T-helper 1 cell treated with Interleukin-12 subunit alpha and Interleukin-12 subunit beta and Interleukin-4 antibody, amounts not matched to agents 30 μg/mL and 1 μg/mL, for 36 hours (primary cell): ENCODE data around the gene SCG3.

Experiments
- H3K27ac Mint-ChIP-seq: one replicate; pipeline ENCODE4 v1.8.0; 2021; ENCODE audit warnings: mild to moderate bottlenecking, mixed read lengths
- H3K27me3 Mint-ChIP-seq: one replicate; pipeline ENCODE4 v1.8.0; 2021; ENCODE audit warnings: low read depth, mixed read lengths
- H3K36me3 Mint-ChIP-seq: one replicate; pipeline ENCODE4 v1.8.0; 2021; ENCODE audit warnings: low read depth, mixed read lengths
- H3K4me1 Mint-ChIP-seq: one replicate; pipeline ENCODE4 v1.8.0; 2021; ENCODE audit warnings: low read depth, mixed read lengths
- H3K4me3 Mint-ChIP-seq: one replicate; pipeline ENCODE4 v1.8.0; 2021; ENCODE audit warnings: mild to moderate bottlenecking, moderate library complexity, mixed read lengths
- H3K9me3 Mint-ChIP-seq: one replicate; pipeline ENCODE4 v1.8.0; 2021; ENCODE audit warnings: mixed read lengths

SCG3 gene

GRCh38 chr15:51751697-51752683 lies 70.7 kb downstream of the SCG3 start:
- peaks cover 15% of the 10 kb centered on the region for H3K4me1 Mint-ChIP-seq
- H3K27ac Mint-ChIP-seq, result no peak overlapping the region
- H3K4me3 Mint-ChIP-seq, result peak overlapping the region; percentile 77
- peaks cover 3% of the 10 kb centered on the region for H3K36me3 Mint-ChIP-seq
- H3K9me3 Mint-ChIP-seq, result peaks cover 9% of the 10 kb centered on the region
- peaks cover 58% of the 10 kb centered on the region for H3K27me3 Mint-ChIP-seq

DNA sequence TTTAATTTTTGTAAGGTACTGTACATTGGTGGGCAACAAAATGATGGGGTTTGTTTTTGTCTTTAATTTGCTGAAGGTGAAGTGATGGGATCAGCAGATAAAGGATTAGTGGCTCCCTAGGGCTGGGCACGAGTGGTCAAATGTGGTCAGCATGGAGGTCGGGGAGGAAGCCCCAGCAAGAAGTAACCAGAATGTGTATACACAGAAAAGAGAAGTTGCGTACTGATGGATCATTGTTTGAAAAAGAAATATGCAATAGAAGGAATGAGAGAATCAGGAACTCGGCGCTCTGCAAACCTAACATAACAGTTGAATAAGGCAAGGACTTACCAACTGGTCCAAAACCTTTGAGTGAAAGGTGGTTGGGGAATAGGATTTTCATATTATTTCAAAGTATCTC lies 71.6 kb downstream of the SCG3 start:
- H3K4me1 Mint-ChIP-seq, result peaks cover 15% of the 10 kb centered on the region
- peaks cover 3% of the 10 kb centered on the region for H3K36me3 Mint-ChIP-seq
- peak overlapping the region; percentile 77 for H3K4me3 Mint-ChIP-seq
- H3K27ac Mint-ChIP-seq, result no peak overlapping the region
- H3K27me3 Mint-ChIP-seq, result peaks cover 52% of the 10 kb centered on the region
- peaks cover 9% of the 10 kb centered on the region for H3K9me3 Mint-ChIP-seq

- H3K4me3 Mint-ChIP-seq, result no peak overlapping the region
These were observed 73.0 kb downstream of the SCG3 start for GRCh38 chr15:51754267-51754666.

DNA sequence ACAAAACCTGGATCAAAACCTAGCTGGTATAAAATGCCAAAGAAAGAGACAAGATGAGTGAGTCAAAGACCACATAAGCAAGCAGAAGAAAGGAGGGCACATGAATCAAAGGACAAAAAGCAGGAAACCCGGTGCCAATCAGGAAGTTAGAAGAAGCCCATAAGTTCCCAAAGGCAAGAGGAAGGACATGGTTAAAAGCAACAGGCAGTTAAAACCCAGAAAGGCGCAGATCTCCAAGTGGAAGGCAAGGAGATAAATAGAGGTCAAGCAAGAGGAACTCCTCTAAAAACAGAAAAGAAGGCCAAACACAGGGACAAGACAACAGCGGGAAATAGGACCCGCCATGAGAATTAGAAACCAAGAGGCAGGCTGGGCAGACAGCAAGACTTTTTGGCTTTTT lies 74.5 kb downstream of the SCG3 start:
- H3K9me3 Mint-ChIP-seq, result peaks cover 9% of the 10 kb centered on the region
- peaks cover 3% of the 10 kb centered on the region for H3K36me3 Mint-ChIP-seq
- H3K27ac Mint-ChIP-seq, result no peak overlapping the region
- H3K4me3 Mint-ChIP-seq, result no peak overlapping the region
- peaks cover 15% of the 10 kb centered on the region for H3K4me1 Mint-ChIP-seq
- H3K27me3 Mint-ChIP-seq, result peaks cover 42% of the 10 kb centered on the region

More at GRCh38 chr15:51754267-51754666, 73.0 kb downstream of the SCG3 start:
- Mint-ChIP-seq H3K9me3 (peaks cover 9% of the 10 kb centered on the region), H3K36me3 (peaks cover 3% of the 10 kb centered on the region), H3K27ac (no peak overlapping the region), H3K27me3 (peaks cover 57% of the 10 kb centered on the region), H3K4me1 (peaks cover 15% of the 10 kb centered on the region)

GRCh38 chr15:51756482-51756881 lies 75.2 kb downstream of the SCG3 start:
- Mint-ChIP-seq H3K4me1 (peaks cover 13% of the 10 kb centered on the region), H3K4me3 (no peak overlapping the region), H3K27ac (no peak overlapping the region), H3K36me3 (peaks cover 3% of the 10 kb centered on the region), H3K27me3 (peaks cover 38% of the 10 kb centered on the region), H3K9me3 (peaks cover 9% of the 10 kb centered on the region)

DNA sequence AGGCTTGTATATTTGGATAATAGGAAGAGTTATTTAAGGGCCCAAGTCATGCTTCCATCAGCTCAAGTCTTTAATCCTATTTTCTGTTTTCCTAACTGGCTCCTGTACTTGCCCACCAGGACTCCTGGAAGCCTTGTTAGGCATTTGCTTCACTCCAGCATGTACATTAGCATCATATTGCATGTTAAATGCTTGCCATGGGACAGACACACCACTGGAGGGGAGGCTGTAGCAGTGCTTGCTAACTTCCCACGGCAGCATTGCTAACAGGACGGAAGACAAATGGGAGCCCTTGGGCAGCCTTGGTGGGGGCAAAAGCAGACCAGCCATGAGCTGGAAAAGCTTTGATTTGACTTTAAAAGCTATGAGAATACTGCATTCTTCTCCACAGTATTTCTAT lies 76.1 kb downstream of the SCG3 start:
- Mint-ChIP-seq H3K36me3 (peaks cover 3% of the 10 kb centered on the region), H3K27me3 (peaks cover 32% of the 10 kb centered on the region), H3K4me3 (no peak overlapping the region), H3K27ac (no peak overlapping the region), H3K9me3 (peaks cover 9% of the 10 kb centered on the region), H3K4me1 (peaks cover 11% of the 10 kb centered on the region)

DNA sequence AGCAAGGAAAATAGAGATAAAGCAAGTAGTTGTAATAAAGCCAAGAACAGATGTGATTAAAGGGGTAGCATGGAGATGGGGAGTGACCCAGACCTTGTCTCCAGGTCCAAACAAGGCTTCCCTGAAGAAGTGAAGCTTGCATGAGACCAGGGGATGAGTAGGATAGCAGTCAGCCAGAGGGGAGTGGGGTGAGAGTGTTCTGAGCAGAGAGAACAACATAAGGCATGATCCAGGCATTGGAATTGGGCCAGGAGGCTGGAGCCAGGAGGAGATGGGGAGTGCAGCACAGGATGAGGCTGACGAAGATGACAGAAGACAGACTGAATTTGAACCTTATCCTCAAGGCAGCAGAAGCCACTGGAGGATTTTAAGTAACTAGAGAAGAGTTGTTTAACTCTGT lies 77.3 kb downstream of the SCG3 start:
- H3K4me3 Mint-ChIP-seq, result no peak overlapping the region
- H3K36me3 Mint-ChIP-seq, result no peaks in the 10 kb centered on the region
- H3K9me3 Mint-ChIP-seq, result peaks cover 8% of the 10 kb centered on the region
- peaks cover 8% of the 10 kb centered on the region for H3K4me1 Mint-ChIP-seq
- H3K27me3 Mint-ChIP-seq, result peaks cover 25% of the 10 kb centered on the region
- no peak overlapping the region for H3K27ac Mint-ChIP-seq

GRCh38 chr15:51759557-51760070 lies 78.3 kb downstream of the SCG3 start:
- H3K36me3 Mint-ChIP-seq, result no peaks in the 10 kb centered on the region
- no peak overlapping the region for H3K27ac Mint-ChIP-seq
- no peaks in the 10 kb centered on the region for H3K9me3 Mint-ChIP-seq
- H3K4me1 Mint-ChIP-seq, result peaks cover 5% of the 10 kb centered on the region
- no peak overlapping the region for H3K4me3 Mint-ChIP-seq
- peaks cover 15% of the 10 kb centered on the region for H3K27me3 Mint-ChIP-seq

DNA sequence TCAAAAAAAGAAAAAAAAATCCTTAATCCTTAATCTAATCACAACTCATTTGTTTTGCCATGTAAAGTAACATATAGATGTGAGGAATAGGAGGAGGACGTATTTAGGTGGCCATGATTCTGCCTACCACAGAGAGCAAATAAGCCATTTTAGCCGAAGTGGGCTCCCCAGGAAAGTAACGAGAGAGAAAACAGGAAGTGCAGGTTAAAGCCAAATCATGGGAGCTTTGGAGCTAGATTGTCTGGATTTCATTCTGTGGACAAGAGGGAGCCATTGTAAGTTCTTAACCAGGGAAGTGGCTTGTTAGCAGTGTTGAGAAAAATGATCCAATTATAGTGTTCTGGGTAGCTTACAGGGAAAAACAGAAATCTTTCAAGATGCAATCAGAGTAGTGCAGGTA lies 79.5 kb downstream of the SCG3 start:
- H3K9me3 Mint-ChIP-seq, result no peaks in the 10 kb centered on the region
- no peaks in the 10 kb centered on the region for H3K36me3 Mint-ChIP-seq
- no peak overlapping the region for H3K27ac Mint-ChIP-seq
- H3K4me3 Mint-ChIP-seq, result no peak overlapping the region
- H3K4me1 Mint-ChIP-seq, result peaks cover under 1% of the 10 kb centered on the region
- H3K27me3 Mint-ChIP-seq, result peaks cover 15% of the 10 kb centered on the region

GRCh38 chr15:51765751-51766150 lies 84.4 kb downstream of the SCG3 start:
- no peak overlapping the region for H3K27ac Mint-ChIP-seq
- peaks cover 4% of the 10 kb centered on the region for H3K27me3 Mint-ChIP-seq
- H3K36me3 Mint-ChIP-seq, result peaks cover 17% of the 10 kb centered on the region
- H3K4me3 Mint-ChIP-seq, result no peak overlapping the region
- H3K9me3 Mint-ChIP-seq, result no peaks in the 10 kb centered on the region
- H3K4me1 Mint-ChIP-seq, result peaks cover 7% of the 10 kb centered on the region

GRCh38 chr15:51766341-51766740 lies 85.0 kb downstream of the SCG3 start:
- Mint-ChIP-seq H3K4me3 (no peak overlapping the region), H3K27ac (no peak overlapping the region), H3K27me3 (peaks cover 4% of the 10 kb centered on the region), H3K9me3 (no peaks in the 10 kb centered on the region), H3K4me1 (peaks cover 7% of the 10 kb centered on the region), H3K36me3 (peaks cover 19% of the 10 kb centered on the region)

GRCh38 chr15:51768018-51768417 lies 86.7 kb downstream of the SCG3 start:
- Mint-ChIP-seq H3K36me3 (peaks cover 19% of the 10 kb centered on the region), H3K9me3 (no peaks in the 10 kb centered on the region), H3K27ac (no peak overlapping the region), H3K4me3 (no peak overlapping the region), H3K4me1 (peaks cover 7% of the 10 kb centered on the region), H3K27me3 (peaks cover 4% of the 10 kb centered on the region)
